ENCODE results near the gene COL23A1.
"Not testable (repeated sequence)": the region's sequence is repeated elsewhere in the genome, so short reads cannot be mapped to it uniquely, and the experiment has no call there.

The COL23A1 gene

DNA sequence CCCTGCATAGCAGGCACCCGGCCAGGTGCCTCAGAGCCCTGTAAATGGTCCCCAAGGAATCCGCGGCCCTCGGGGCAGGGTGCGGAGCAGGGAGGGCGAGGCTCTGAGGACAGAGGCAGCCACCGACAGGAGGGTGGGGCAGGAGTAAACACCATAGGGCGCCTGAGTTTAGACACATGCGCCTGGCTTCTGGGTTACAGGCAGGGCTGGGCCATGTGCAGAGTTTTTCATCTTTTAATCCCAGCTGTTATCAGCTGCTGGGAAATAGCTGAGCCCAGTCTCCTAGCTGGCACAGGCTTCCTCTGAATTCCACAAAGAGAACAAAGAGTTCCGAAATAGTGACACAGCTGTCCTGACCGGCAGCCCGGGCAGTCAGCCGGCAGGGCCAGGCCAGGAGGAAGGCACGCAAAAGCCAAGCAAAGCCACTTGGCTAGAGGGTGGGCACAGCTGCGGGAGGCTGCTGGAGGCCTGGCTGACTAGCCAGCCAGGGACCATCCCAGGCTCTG lies 258.6 kb downstream of the COL23A1 start:
- no peak for DNase-seq

DNA sequence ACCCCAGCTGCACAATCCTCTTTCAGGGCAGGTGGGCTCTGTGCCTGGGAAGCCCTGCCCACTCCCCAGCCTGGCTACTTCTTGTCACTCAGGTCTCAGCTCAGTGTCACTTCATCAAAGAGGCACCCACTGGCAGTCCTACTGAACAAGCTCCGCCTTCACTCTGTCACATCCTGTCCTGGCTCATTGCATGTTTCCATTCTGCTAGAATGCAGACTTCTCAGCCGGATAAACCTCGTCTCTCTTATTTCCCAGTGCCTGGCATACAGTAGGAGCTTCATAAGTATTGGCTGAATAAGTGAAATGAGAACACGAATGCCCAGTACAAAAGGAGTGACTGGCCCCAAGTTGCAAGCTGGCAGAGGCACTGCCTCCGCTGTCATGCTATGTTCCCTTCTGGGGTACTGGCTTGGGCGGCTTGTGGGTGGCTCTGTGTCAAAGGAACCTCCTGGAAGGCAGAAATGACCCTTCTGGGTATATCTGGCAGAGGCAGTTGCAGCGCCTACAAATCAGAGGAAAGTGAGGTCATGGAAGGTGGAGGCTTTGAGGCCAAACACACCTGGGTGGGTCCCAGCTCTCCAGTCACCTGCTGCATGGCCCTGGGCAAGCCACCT lies 259.3 kb downstream of the COL23A1 start:
- DNase-seq = no peak

- DNase-seq = no peak
Measured at GRCh38 chr5:178328826-178329730, 261.1 kb downstream of the COL23A1 start.

DNA sequence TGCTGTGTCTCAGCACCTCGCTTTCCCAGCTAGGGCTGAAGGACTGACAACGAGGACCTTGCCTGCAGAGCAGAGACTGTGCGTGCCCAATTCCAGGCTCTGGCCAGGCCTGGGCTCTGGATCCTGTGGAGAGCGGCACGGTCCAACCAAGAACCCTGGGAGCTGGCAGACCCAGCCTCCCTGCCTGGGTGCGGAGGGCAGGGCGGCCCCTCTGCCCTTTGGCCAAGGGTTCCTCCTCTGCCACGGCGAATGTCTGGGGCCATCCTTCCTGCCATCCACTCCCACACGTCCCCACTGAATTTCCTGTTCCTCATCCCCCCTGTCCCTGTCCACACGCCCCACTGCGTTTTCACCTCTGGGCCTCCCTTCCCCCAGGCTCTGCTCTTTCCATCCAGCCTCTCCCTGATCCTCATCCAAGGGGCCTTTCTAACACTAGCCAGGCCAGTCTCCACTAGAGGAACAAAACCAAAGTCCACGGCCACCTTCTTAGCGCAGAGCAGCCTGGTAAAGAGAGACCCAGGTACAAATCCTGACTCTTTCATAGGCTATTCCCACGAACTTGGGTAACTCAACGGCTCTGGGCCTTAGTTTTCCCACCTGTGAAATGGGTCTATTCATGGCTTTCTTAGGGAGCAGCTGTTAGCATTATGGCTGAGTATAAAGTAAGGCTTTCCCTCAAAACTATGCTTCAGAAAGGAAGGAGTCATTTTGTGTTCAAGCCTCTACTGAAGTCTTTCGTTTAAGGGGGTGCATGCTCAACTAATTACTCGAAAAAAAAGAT lies 262.1 kb downstream of the COL23A1 start:
- no peak for DNase-seq

GRCh38 chr5:178327446-178327845 lies 262.7 kb downstream of the COL23A1 start:
- no peak for DNase-seq

- DNase-seq = no peak
Measured at GRCh38 chr5:178326374-178326715, 263.8 kb downstream of the COL23A1 start.

- DNase-seq = no peak
Measured at GRCh38 chr5:178325679-178326373, 264.4 kb downstream of the COL23A1 start.

DNA sequence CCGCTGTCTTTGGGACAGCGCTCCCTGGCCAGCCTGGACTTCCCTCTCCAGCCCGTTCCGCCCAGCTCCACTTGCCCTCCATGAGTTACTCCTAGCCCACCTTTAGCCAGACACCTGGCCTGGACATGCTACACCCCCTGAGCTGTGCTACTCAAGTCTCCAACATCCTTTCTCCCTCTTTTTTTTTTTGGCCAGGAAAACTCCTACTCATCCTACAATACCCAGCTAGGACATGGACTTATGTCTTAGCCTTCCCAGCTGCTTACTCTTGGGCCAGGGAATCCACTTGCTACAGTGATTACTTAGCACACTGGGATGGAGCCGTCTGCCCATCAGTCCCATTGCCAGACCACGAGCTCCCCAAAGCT lies 264.9 kb downstream of the COL23A1 start:
- no peak for DNase-seq

DNA sequence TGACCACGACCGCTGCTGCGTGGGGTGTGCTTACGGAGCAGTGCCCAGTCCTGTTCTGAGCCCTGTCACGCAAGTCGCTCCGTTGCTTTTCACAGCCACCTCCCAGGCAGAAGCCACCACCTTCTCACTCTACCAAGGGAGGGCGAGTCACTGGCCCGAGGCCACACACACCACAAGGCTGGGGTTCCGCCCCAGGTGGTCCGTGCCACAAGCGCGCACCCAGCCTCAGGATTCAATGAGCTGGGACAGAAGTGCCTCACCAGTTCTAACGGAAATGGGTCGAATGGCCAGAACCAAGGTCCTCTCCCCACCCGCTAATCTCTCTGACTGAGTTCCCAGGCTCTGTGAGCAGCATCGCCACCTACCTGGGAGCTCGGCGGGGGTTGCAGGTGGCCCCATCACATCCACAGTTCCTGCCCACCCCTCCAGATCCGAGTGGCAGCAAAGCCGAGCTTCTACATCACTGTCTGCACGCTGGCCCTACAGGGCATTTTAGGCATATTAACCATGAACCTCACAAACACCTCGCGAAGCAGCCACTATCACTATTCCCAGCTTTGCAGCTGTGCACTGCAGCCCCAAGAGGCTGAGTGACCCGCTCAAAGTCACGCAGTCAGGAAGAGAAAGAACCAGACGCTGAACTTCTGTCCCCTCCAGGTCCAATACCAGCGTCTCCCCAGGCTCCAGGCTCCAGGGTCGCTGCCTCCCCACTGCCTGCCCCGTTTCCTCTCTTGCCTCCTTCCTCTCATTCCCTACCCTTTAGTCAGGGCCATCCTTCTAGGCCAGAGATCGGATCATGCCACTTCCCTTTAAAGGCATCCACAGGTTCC lies 265.5 kb downstream of the COL23A1 start:
- DNase-seq = no peak

DNA sequence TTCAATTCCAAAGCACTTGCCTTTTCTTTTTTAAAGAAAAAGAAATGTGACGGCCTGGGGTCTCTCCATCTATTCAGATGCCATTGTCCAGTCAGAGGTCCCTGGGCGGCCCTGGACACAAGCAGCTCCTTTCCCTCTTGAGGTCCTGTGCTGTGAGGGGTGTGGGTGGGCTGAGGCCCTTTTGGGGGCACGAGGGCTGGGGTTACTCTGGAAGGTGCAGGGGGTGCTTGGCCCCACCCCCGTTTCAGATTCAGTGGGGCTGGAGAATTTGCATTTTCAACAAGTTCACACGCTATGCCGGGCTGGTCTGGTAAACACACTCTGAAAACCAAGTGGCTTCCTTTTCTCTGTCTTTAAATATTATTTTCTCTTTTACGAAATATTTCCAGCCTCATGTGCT lies 266.2 kb downstream of the COL23A1 start:
- DNase-seq = no peak

DNA sequence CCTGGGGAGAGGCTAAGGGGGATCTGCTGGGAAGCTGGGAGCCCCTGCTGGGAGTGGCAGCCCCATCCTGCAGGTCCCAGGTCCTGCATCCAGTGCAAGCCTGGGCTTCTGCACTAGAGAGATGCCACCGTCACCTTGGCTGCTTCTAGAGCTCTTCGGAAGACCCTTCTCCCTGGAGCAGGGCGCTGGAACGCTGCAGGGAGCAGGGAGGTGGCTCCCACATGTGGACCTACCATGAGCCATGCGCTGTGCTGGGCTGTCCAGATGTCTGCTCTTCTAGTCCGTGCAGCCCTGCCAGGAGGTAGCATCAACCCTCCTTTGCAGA lies 266.7 kb downstream of the COL23A1 start:
- DNase-seq = no peak

DNA sequence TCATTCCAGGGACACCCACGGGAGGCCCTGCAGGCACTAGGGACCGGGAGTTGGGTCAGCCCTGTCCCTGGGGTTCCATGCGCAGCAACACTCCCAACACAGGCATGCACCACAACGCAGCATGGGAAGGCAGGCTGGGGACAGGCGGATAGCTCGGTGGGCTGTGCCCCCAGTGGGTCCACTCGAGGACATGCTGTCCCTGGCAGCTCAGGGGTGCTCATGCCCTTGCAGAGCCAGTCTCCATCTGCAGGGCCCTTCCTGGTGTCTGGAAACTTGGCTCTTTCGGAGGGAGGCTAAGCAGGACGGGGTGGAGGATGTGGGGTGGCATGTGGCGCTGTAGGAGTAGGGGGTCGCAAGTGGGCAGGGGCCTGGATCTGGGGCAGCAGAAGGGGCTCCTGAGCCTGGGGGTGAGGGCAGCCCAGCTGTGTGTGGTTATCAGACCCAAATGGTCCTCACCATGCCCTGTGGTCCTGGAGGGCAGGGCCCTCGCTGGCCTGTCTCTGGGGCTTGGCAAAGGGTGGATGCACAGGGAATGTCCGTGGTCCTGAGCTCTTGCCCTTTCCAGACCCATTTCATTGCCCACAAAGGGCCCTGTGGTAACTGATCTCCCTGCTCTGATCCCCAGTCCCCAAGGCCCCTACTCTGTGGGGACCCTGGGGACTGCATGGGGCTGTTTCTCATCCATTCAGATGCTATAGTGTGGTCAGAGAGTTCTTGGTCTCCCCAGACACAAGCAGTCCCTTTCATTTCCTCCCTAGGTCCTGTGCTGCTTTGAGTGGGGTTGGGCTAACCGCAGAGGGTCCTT lies 267.3 kb downstream of the COL23A1 start:
- DNase-seq = no peak

GRCh38 chr5:178320281-178320855 lies 269.8 kb downstream of the COL23A1 start:
- DNase-seq = no peak

DNA sequence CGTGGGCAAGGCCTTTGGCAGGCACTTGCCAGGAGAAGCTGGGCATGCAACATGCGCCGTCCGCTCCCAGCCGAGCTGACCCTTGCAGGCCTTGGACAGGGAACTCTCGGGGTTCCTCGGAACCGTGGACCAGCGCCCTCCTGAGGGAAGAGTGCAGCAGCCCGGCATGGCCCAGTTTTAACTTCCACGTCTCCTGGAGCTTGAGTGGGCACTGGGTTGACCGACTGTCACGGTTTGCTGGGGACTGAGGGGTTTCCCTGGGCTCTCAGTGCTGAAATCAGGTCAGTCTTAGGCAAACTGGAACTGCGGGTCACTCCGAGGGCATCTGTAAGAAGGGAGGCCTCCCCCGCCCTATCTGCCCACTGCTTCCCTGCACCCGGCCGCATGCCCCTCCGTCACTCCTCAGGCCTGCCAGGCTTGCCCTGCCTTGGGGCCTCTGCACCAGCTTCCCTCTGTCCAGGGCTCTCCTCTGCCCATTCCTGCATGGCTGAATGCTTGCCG lies 270.6 kb downstream of the COL23A1 start:
- DNase-seq = no peak

DNA sequence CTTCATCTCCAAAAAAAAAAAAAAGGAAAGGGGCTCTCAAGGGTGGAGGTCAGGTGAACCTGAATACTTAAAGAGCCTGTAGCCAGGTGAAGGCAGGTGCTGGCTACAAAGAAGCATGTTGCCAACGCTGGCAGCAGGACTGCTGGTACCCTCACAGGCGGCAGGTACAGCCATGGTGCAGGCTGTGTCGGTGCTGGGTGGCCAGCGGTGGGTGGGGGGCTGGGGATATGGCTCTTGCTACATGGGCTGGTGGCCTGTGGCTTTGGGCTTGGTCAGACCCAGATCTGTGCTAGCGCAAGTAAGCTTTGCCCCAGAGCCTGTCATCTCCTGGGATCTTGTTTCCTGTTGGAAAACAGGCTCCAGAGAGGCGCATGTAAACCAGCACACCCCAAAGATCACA lies 271.3 kb downstream of the COL23A1 start:
- DNase-seq = no peak

DNA sequence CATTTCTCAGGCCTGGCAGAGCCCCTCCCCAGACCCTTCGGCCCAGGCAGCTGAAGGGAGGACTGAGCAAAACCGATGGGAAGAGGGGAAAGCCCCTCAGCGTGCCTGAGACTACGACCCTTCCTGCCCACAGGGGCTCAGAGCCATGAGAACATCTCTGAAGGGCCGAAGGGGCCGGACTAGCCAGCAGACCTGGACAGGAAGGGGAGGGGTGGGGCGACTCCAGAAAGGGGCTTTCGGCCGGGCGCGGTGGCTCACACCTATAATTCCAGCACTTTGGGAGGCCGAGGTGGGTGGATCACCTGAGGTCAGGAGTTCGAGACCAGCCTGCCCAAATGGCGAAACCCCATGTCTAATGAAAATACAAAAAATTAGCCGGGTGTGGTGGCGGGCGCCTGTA lies 271.8 kb downstream of the COL23A1 start:
- no peak for DNase-seq

GRCh38 chr5:178317727-178318126 lies 272.5 kb downstream of the COL23A1 start:
- DNase-seq = not testable (repeated sequence)

GRCh38 chr5:178314961-178315820 lies 275.0 kb downstream of the COL23A1 start:
- DNase-seq = no peak

GRCh38 chr5:178314061-178314660 lies 276.0 kb downstream of the COL23A1 start:
- no peak for DNase-seq

Data from activated CD4-positive, CD25-positive, alpha-beta regulatory T cell treated with anti-CD3 and anti-CD28 coated beads, Interleukin-2, amount 50 U/mL, for 72 hours (primary cell).